Stimulated activated effector memory CD8-positive, alpha-beta T cell treated with anti-CD3 and anti-CD28 coated beads, Interleukin-12 subunit alpha, Interleukin-12 subunit beta, amount 100 ng/mL, for 72 hours (primary cell): ENCODE data around the gene C5AR1.
"Not testable (repeated sequence)": the region's sequence is repeated elsewhere in the genome, so short reads cannot be mapped to it uniquely, and the experiment has no call there.

Source experiments
- ATAC-seq: fragments of 150-1000 bp; cut with Tn5 transposase; 2 replicates; pipeline ENCODE4 v1.10.0; 2021
- DNase-seq, 2 donors: peaks; one replicate each; pipeline ENCODE4 v3.0.0; 2021 to 2022; ENCODE audit warnings: low spot score in 2 of 2
- H3K27ac Mint-ChIP-seq: one replicate; pipeline ENCODE4 v1.8.0; 2022; ENCODE audit warnings: mild to moderate bottlenecking, mixed read lengths
- H3K36me3 Mint-ChIP-seq: one replicate; pipeline ENCODE4 v1.8.0; 2022; ENCODE audit warnings: mild to moderate bottlenecking, mixed read lengths
- H3K4me1 Mint-ChIP-seq: one replicate; pipeline ENCODE4 v1.8.0; 2022; ENCODE audit warnings: mixed read lengths
- H3K4me3 Mint-ChIP-seq: one replicate; pipeline ENCODE4 v1.8.0; 2022; ENCODE audit warnings: mild to moderate bottlenecking, mixed read lengths
- H3K9me3 Mint-ChIP-seq: one replicate; pipeline ENCODE4 v1.8.0; 2022; ENCODE audit warnings: mixed read lengths

C5AR1 gene

GRCh38 chr19:47274891-47275761 is 34.5 kb upstream of the C5AR1 start:
- DNase-seq, result no peak
- Mint-ChIP-seq H3K4me1 (peaks cover 40% of the 10 kb centered on the region), H3K9me3 (no peaks in the 10 kb centered on the region), H3K36me3 (peaks cover 68% of the 10 kb centered on the region), H3K4me3 (peak overlapping the region; percentile 94), H3K27ac (peak overlapping the region; percentile 97)
- peak; percentile 50 for ATAC-seq

GRCh38 chr19:47275791-47276461 is 33.7 kb upstream of the C5AR1 start:
- DNase-seq, result no peak
- Mint-ChIP-seq H3K4me1 (peaks cover 42% of the 10 kb centered on the region), H3K9me3 (no peaks in the 10 kb centered on the region), H3K36me3 (peaks cover 66% of the 10 kb centered on the region), H3K4me3 (peak overlapping the region; percentile 94), H3K27ac (peak overlapping the region; percentile 86)
- ATAC-seq, result no peak

- H3K27ac Mint-ChIP-seq, DNase-seq, ATAC-seq, H3K9me3 Mint-ChIP-seq: not testable (repeated sequence)
- Mint-ChIP-seq H3K4me3 (peak overlapping the region; percentile 94), H3K4me1 (peaks cover 42% of the 10 kb centered on the region), H3K36me3 (peaks cover 60% of the 10 kb centered on the region)
Observed at GRCh38 chr19:47276513-47276912, 33.1 kb upstream of the C5AR1 start.

- peaks cover 39% of the 10 kb centered on the region for H3K4me1 Mint-ChIP-seq
- no peak overlapping the region for H3K27ac Mint-ChIP-seq
- no peak overlapping the region for H3K4me3 Mint-ChIP-seq
- peaks cover 30% of the 10 kb centered on the region for H3K36me3 Mint-ChIP-seq
- peak; percentile 51 to 83 for DNase-seq
- peak; percentile 65 for ATAC-seq
- H3K9me3 Mint-ChIP-seq, result no peaks in the 10 kb centered on the region
Observed at GRCh38 chr19:47280183-47280797, 29.4 kb upstream of the C5AR1 start.

- H3K9me3 Mint-ChIP-seq, result no peaks in the 10 kb centered on the region
- H3K4me1 Mint-ChIP-seq, result peaks cover 24% of the 10 kb centered on the region
- ATAC-seq, result no peak
- DNase-seq, result no peak
- H3K4me3 Mint-ChIP-seq, result no peak overlapping the region
- H3K36me3 Mint-ChIP-seq, result peaks cover 16% of the 10 kb centered on the region
- H3K27ac Mint-ChIP-seq, result no peak overlapping the region
Observed at GRCh38 chr19:47283405-47284059, 26.1 kb upstream of the C5AR1 start.

GRCh38 chr19:47284324-47284899 is 25.2 kb upstream of the C5AR1 start:
- no peak for ATAC-seq
- peak in 1 of 2 donors; percentile 45 for DNase-seq
- Mint-ChIP-seq H3K36me3 (peaks cover 13% of the 10 kb centered on the region), H3K4me1 (peaks cover 23% of the 10 kb centered on the region), H3K9me3 (no peaks in the 10 kb centered on the region), H3K27ac (no peak overlapping the region), H3K4me3 (no peak overlapping the region)

- H3K9me3 Mint-ChIP-seq, result no peaks in the 10 kb centered on the region
- no peaks in the 10 kb centered on the region for H3K36me3 Mint-ChIP-seq
- no peak overlapping the region for H3K27ac Mint-ChIP-seq
- no peak overlapping the region for H3K4me3 Mint-ChIP-seq
- peaks cover 23% of the 10 kb centered on the region for H3K4me1 Mint-ChIP-seq
- DNase-seq (peak; percentile 82 to 89), ATAC-seq (peak; percentile 94)
Observed at GRCh38 chr19:47296036-47296435, 13.6 kb upstream of the C5AR1 start.

GRCh38 chr19:47300867-47301266 is 8.8 kb upstream of the C5AR1 start:
- peak overlapping the region; percentile 41 for H3K27ac Mint-ChIP-seq
- not testable (repeated sequence) for ATAC-seq

GRCh38 chr19:47302249-47302648 is 7.4 kb upstream of the C5AR1 start:
- H3K36me3 Mint-ChIP-seq, result no peaks in the 10 kb centered on the region
- no peak overlapping the region for H3K27ac Mint-ChIP-seq
- no peak overlapping the region for H3K4me3 Mint-ChIP-seq
- ATAC-seq (no peak), DNase-seq (no peak)
- H3K9me3 Mint-ChIP-seq, result no peaks in the 10 kb centered on the region
- H3K4me1 Mint-ChIP-seq, result peaks cover 16% of the 10 kb centered on the region

More at GRCh38 chr19:47300867-47301266, 8.8 kb upstream of the C5AR1 start:
- H3K9me3 Mint-ChIP-seq, H3K4me3 Mint-ChIP-seq, H3K36me3 Mint-ChIP-seq, DNase-seq: not testable (repeated sequence)
- H3K4me1 Mint-ChIP-seq, result peaks cover 26% of the 10 kb centered on the region

GRCh38 chr19:47303966-47304365 is 5.7 kb upstream of the C5AR1 start:
- no peak for ATAC-seq
- Mint-ChIP-seq H3K9me3 (no peaks in the 10 kb centered on the region), H3K36me3 (no peaks in the 10 kb centered on the region), H3K4me3 (no peak overlapping the region), H3K4me1 (peaks cover 16% of the 10 kb centered on the region), H3K27ac (no peak overlapping the region)
- no peak for DNase-seq

GRCh38 chr19:47305309-47305751 is 4.3 kb upstream of the C5AR1 start:
- Mint-ChIP-seq H3K9me3 (no peaks in the 10 kb centered on the region), H3K27ac (no peak overlapping the region), H3K4me3 (no peak overlapping the region), H3K4me1 (peaks cover 10% of the 10 kb centered on the region), H3K36me3 (no peaks in the 10 kb centered on the region)
- peak; percentile 49 to 65 for DNase-seq
- ATAC-seq, result no peak

GRCh38 chr19:47306303-47306702 is 3.4 kb upstream of the C5AR1 start:
- H3K36me3 Mint-ChIP-seq, result no peaks in the 10 kb centered on the region
- H3K27ac Mint-ChIP-seq, result no peak overlapping the region
- H3K9me3 Mint-ChIP-seq, result no peaks in the 10 kb centered on the region
- DNase-seq (no peak), ATAC-seq (no peak)
- H3K4me3 Mint-ChIP-seq, result no peak overlapping the region
- peaks cover 5% of the 10 kb centered on the region for H3K4me1 Mint-ChIP-seq

- Mint-ChIP-seq H3K27ac (no peak overlapping the region), H3K4me3 (no peak overlapping the region), H3K4me1 (peaks cover 5% of the 10 kb centered on the region), H3K9me3 (no peaks in the 10 kb centered on the region), H3K36me3 (no peaks in the 10 kb centered on the region)
- DNase-seq (no peak), ATAC-seq (no peak)
Observed at GRCh38 chr19:47309038-47309437, 623 bp upstream of the C5AR1 start.

GRCh38 chr19:47310323-47310722 is 662 bp downstream of the C5AR1 start:
- H3K9me3 Mint-ChIP-seq, result no peaks in the 10 kb centered on the region
- no peak for ATAC-seq
- peaks cover 4% of the 10 kb centered on the region for H3K4me1 Mint-ChIP-seq
- no peak for DNase-seq
- no peak overlapping the region for H3K27ac Mint-ChIP-seq
- H3K36me3 Mint-ChIP-seq, result no peaks in the 10 kb centered on the region
- H3K4me3 Mint-ChIP-seq, result no peak overlapping the region

GRCh38 chr19:47310819-47311218 is 1.2 kb downstream of the C5AR1 start:
- H3K9me3 Mint-ChIP-seq, result no peaks in the 10 kb centered on the region
- H3K27ac Mint-ChIP-seq, result no peak overlapping the region
- DNase-seq (no peak), ATAC-seq (no peak)
- peaks cover 5% of the 10 kb centered on the region for H3K4me1 Mint-ChIP-seq
- no peak overlapping the region for H3K4me3 Mint-ChIP-seq
- no peaks in the 10 kb centered on the region for H3K36me3 Mint-ChIP-seq
